HuH-7 (cell line): ENCODE results near the gene MBL2.

ENCODE experiments used
- DNase-seq: peaks from one replicate; pipeline ENCODE4 v3.0.0; 2011; ENCODE audit warnings: low spot score

MBL2 gene

GRCh38 chr10:52771534-52772445, 794 bp downstream of the MBL2 start:
- DNase-seq, result no peak

GRCh38 chr10:52770904-52771303, 1.7 kb downstream of the MBL2 start:
- no peak for DNase-seq

- DNase-seq, result no peak
Measured at GRCh38 chr10:52769966-52770365, 2.6 kb downstream of the MBL2 start.

- DNase-seq, result no peak
Measured at GRCh38 chr10:52768001-52768532, 4.5 kb downstream of the MBL2 start.

GRCh38 chr10:52762088-52762487, 10.5 kb downstream of the MBL2 start:
- no peak for DNase-seq

- DNase-seq, result no peak
Measured at GRCh38 chr10:52759154-52759553, 13.4 kb downstream of the MBL2 start.

- no peak for DNase-seq
Measured at GRCh38 chr10:52758406-52758805, 14.2 kb downstream of the MBL2 start.

GRCh38 chr10:52757773-52758172, 14.8 kb downstream of the MBL2 start:
- no peak for DNase-seq

GRCh38 chr10:52756966-52757365, 15.6 kb downstream of the MBL2 start:
- DNase-seq, result no peak

- no peak for DNase-seq
Measured at GRCh38 chr10:52756295-52756694, 16.3 kb downstream of the MBL2 start.

- no peak for DNase-seq
Measured at GRCh38 chr10:52755297-52756062, 17.1 kb downstream of the MBL2 start.

- DNase-seq, result no peak
Measured at GRCh38 chr10:52752801-52753445, 19.7 kb downstream of the MBL2 start.

GRCh38 chr10:52752261-52752660, 20.3 kb downstream of the MBL2 start:
- no peak for DNase-seq

GRCh38 chr10:52751337-52751736, 21.2 kb downstream of the MBL2 start:
- no peak for DNase-seq

GRCh38 chr10:52750629-52751028, 22.0 kb downstream of the MBL2 start:
- no peak for DNase-seq

GRCh38 chr10:52747694-52748093, 24.9 kb downstream of the MBL2 start:
- no peak for DNase-seq

GRCh38 chr10:52746169-52746568, 26.4 kb downstream of the MBL2 start:
- DNase-seq, result no peak

- no peak for DNase-seq
Measured at GRCh38 chr10:52744057-52744805, 28.4 kb downstream of the MBL2 start.

GRCh38 chr10:52742731-52743130, 29.9 kb downstream of the MBL2 start:
- no peak for DNase-seq

- no peak for DNase-seq
Measured at GRCh38 chr10:52741851-52742250, 30.7 kb downstream of the MBL2 start.

- peak; percentile 56 for DNase-seq
Measured at GRCh38 chr10:52740913-52741675, 31.5 kb downstream of the MBL2 start.
